Hematopoietic multipotent progenitor cell treated with erythropoietin and hydrocortisone succinate and interleukin-3 and kit ligand, for 17 days (in vitro differentiated cells): Measurements from ENCODE around the gene BRF1.
"Not testable (repeated sequence)": the region's sequence is repeated elsewhere in the genome, so short reads cannot be mapped to it uniquely, and the experiment has no call there.

Experiments used
- DNase-seq: peaks from one replicate; pipeline ENCODE4 v3.0.0-alpha.2; 2015; ENCODE audit warnings: low spot score

Gene BRF1

GRCh38 chr14:105315941-105316576, 15.3 kb upstream of the BRF1 start:
- DNase-seq, result no peak

GRCh38 chr14:105315211-105315721, 14.5 kb upstream of the BRF1 start:
- DNase-seq, result no peak

- peak; percentile 84 for DNase-seq
These were observed 13.7 kb upstream of the BRF1 start, which contains the start of gene PACS2 for GRCh38 chr14:105314287-105315200. Gene PACS2 (plus strand): TSS chr14:105314748. CDS start chr14:105314919, 171 bp downstream.

DNA sequence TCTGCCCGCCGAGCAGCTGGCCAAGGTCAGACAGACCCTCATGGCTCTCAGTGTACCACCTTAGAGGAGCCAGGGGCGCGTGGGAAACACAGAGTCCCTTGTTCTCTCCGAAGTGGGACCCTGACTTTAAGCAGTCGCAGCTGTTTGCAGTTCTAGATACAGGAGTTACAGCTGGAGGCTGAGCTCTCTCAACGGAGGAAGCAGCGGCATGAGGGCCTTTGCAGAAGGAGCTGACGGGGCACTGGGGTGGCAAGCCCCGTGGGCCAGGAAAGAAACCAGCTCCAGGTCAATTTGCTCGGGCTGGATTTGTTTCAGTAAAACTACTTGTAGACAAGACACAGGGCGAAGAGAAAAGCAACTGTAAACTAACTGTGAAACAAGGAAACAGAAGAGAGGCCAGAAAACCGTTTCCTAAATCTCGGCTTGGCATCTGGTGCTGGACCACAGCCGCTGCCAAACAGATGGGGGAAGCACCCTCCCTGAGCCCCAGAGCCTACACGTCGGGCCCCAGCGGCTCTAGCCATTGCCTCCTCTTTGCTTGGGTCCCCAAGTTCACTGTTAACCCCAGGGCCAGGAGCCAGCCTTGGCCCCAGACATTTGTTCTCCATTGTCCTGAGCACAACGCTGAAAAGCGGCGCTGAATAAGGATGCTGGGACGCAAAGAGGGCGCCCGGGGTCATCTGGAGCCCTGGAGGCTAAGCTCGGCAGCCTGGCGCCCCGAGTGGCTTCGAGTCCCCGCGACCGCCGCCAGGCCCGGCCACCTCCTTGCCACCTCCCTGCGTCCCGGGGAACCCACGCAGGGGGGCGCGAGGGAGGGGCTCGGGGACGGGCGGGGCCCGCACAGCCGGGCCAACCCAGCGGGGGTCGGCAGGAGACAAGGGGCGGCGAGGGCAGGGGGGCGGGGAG, 12.8 kb upstream of the BRF1 start:
- DNase-seq, result no peak

GRCh38 chr14:105312973-105313372, 12.2 kb upstream of the BRF1 start:
- no peak for DNase-seq

GRCh38 chr14:105311838-105312237, 11.0 kb upstream of the BRF1 start:
- DNase-seq, result no peak

DNA sequence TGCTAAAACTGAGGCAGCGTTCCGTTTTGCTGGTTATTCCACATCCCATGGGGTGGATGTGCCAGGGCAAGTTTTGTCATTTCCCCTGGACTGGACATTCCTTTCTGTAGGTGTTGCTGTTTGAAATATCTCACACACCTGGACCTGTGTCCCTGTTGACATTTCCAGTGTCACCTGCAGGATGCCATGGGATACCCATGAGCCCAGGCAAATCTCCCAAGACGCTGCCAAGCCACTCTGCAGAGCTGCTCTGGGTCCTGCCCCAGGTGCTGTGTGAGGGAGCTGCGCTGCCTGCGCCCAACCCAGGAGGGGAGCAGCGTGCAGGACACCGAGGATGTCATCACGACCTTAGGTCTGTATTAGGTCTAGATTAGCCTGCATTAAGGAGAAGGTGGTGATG, 8.6 kb upstream of the BRF1 start:
- DNase-seq, result no peak

- DNase-seq, result no peak
These were observed 6.4 kb upstream of the BRF1 start for GRCh38 chr14:105307052-105307727.

- DNase-seq, result no peak
These were observed 5.0 kb upstream of the BRF1 start for GRCh38 chr14:105305791-105306190.

- DNase-seq, result no peak
These were observed 4.5 kb upstream of the BRF1 start for GRCh38 chr14:105305345-105305744.

GRCh38 chr14:105304565-105304964, 3.8 kb upstream of the BRF1 start:
- DNase-seq, result no peak

- DNase-seq, result no peak
These were observed 3.1 kb upstream of the BRF1 start for GRCh38 chr14:105303949-105304348.

GRCh38 chr14:105301915-105302249, 1.1 kb upstream of the BRF1 start:
- not testable (repeated sequence) for DNase-seq

DNA sequence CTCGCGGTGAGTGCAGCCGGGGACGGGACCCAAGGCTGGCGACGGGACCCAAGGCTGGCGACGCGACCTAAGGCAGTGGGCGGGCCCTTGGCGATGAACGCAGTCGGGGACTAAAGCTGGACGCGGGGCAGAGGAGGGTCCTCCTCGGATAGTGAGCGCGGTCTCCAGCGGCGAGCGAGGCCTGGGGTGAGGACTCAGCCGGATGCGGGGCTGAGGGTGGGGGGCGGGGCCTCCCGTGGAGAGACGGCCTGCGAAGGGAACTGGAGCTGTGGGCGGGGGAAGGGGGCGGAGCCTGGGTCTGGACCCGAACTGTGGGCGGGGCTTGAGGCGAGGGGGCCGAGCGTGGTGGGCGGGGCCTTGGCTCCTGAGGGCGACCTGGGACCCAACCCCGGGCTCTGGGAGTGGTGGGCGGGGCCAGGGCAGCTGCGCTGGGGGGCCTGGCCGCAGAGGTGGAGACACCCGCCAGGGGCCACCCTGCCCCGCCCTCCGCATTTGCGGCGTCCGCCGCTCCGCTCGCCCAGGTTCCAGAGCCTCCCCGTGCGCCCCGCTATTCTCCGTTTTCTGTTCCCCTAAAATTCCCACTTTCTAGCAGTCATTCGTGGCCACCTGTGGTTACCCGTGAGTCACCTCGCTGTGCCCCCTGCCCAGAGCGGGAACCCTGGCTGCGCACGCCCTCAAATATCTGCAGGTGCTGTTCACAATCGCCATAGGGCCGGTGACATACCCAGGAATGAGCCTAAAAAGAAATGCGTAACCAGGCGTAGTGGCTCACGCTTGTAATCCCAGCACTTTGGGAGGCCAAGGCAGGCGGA, 508 bp upstream of the BRF1 start:
- peak; percentile 89 for DNase-seq

- DNase-seq, result no peak
These were observed 903 bp downstream of the BRF1 start for GRCh38 chr14:105299654-105300541.

- DNase-seq, result not testable (repeated sequence)
These were observed 3.5 kb downstream of the BRF1 start for GRCh38 chr14:105297311-105297710.

DNA sequence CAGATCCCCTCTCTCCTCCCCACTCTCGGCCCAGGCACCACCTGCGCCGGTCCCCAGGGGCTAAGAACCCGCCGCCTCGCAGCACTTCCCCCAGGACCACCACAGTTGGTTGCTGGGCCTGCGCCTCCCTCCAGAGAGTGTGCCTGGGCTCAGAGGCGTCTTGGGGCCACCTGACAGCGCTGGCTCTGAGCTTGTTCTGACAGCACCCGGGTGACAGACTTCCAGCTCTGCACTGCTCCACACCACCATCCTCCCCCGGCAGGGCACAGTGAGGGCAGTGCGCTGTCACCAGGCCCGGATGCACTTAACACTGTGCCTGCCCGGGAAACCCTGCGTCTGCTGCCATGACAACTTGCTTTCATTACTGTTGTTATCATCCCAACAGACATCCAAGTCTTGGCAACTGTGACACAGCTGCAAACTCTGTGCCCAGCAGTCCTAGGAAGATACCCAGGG, 6.6 kb downstream of the BRF1 start:
- DNase-seq, result no peak

GRCh38 chr14:105292826-105293711, 7.7 kb downstream of the BRF1 start:
- no peak for DNase-seq
